HG03095 (cell line): ENCODE results near the gene DUSP2.

Experiments used
- ATAC-seq: cut with Tn5 transposase; IDR thresholded peaks from one replicate; pipeline ENCODE4 v1.9.1; 2021; ENCODE audit warnings: moderate library complexity; ENCODE audit not compliant: unreplicated experiment

DUSP2 gene

GRCh38 chr2:96135171-96135570, 10.1 kb downstream of the DUSP2 start:
- ATAC-seq = no peak

GRCh38 chr2:96134421-96134820, 10.8 kb downstream of the DUSP2 start:
- no peak for ATAC-seq

- ATAC-seq = no peak
These were observed 13.2 kb downstream of the DUSP2 start for GRCh38 chr2:96131813-96132745.

GRCh38 chr2:96131152-96131812, 14.0 kb downstream of the DUSP2 start:
- ATAC-seq = no peak

- no peak for ATAC-seq
These were observed 14.8 kb downstream of the DUSP2 start for GRCh38 chr2:96130483-96130882.

- ATAC-seq = no peak
These were observed 15.6 kb downstream of the DUSP2 start for GRCh38 chr2:96129528-96130120.

- no peak for ATAC-seq
These were observed 16.8 kb downstream of the DUSP2 start for GRCh38 chr2:96128456-96128855.

- ATAC-seq = no peak
These were observed 20.6 kb downstream of the DUSP2 start for GRCh38 chr2:96124406-96125265.

GRCh38 chr2:96123936-96124335, 21.3 kb downstream of the DUSP2 start:
- ATAC-seq = no peak

- ATAC-seq = no peak
These were observed 21.9 kb downstream of the DUSP2 start for GRCh38 chr2:96123290-96123689.

GRCh38 chr2:96122391-96122790, 22.8 kb downstream of the DUSP2 start:
- ATAC-seq = no peak

GRCh38 chr2:96121414-96121813, 23.8 kb downstream of the DUSP2 start:
- ATAC-seq = no peak

GRCh38 chr2:96120991-96121390, 24.2 kb downstream of the DUSP2 start:
- ATAC-seq = no peak

GRCh38 chr2:96120091-96120720, 25.0 kb downstream of the DUSP2 start:
- no peak for ATAC-seq

GRCh38 chr2:96119389-96119751, 25.9 kb downstream of the DUSP2 start:
- no peak for ATAC-seq

- ATAC-seq = no peak
These were observed 26.4 kb downstream of the DUSP2 start for GRCh38 chr2:96118698-96119388.

GRCh38 chr2:96117701-96118588, 27.3 kb downstream of the DUSP2 start:
- no peak for ATAC-seq

- ATAC-seq = peak; percentile 67
These were observed 28.2 kb downstream of the DUSP2 start for GRCh38 chr2:96116879-96117533.
